GM21737 (cell line): Measurements from ENCODE around the gene POC1A.

Source experiments
- ATAC-seq: cut with Tn5 transposase; IDR thresholded peaks from one replicate; pipeline ENCODE4 v1.9.1; 2021; ENCODE audit warnings: mild to moderate bottlenecking, moderate library complexity; ENCODE audit not compliant: unreplicated experiment

The POC1A gene

DNA sequence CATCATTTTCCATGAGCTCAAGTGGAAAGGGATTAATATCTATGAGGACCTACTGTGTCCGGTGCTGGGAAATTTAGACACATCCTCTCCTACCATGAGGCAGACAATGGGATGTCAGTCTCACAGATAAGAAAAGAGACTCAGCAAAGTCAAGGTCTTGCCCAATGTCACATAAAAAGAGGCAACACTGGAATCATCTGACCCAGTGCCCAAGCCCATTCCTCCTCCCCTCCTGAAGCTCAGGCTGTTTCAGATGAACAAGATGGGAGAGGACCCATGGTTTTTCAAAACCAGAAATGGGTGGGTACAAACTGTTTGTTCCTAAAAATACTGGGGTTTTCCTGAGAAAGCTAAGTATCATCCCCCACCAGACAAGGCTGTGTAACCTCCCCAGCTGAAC is 22.2 kb downstream of the POC1A start:
- no peak for ATAC-seq

DNA sequence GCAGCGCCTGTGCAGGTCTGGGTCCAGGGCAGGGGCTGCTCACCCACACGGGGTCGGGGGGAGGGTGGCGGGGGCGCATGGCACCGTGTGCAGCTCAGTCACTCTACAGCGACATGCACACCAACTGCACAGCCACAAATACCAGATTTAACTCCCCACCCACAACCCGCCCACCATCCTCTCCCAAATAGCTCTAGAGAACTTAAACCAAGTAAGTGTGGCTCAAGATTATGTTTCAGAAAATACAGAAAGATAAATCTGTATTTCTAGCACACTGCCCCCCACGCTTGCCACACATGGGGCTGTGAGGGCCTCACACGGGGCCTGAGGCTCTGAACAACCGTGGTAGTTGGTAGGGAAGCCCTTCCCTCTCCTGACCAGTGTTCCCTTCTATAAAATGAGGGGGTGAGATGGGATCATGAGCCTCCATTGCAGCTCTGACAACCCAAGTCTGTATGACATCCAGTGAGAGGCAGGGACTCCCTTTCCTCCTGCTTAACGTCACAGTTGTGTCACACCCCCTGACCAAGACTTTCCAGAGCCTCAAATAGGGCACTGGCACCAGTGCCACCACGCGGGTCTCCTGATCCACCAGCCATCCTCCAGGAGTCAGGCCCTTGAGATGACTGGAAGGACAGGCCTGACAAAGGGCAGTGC is 23.1 kb downstream of the POC1A start:
- no peak for ATAC-seq

DNA sequence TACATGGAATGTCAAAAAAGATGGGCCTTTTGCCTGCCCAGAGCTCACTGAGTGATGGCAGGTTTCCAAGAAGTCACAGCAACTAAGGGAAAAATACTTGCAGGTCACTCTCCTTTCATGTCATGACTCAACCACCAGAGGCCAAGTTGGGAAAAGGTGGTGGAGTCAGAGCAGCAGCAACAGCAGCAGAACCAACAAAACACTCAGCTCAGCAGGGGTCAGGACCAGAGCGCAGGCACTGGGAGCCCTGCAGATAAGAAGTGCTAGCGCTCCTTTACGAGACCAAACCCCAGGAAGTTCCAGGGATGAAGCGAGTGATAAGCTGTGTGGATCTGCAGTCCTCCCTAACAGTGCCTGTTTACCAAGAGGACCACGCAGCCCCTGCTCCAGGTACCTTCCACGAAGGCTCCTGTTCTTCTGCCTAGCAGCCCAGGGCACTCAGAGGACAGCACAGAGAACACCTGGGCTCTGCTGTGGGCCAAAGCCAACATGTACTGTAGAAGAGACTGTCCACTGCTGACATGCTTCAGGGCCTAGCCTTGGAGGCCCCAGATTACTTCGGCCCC is 26.0 kb downstream of the POC1A start:
- no peak for ATAC-seq

DNA sequence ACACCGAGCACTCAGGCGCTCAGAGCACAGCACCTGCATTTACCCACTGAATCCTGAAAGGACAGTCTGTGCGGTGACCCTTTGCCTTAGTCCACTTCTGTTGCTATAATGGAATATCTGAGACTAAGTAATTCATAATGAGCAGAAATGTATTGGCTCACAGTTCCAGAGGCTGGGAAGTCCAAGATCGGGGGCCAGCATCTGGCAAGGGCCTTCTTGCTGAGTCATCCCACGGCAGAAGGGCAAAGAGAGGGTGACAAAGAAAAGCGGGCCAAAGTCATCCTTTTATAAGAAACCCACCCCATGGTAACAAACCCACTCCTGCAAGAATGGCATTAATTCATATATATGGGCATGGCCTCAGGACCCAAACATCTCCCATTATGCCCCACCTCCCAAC is 27.7 kb downstream of the POC1A start:
- ATAC-seq: no peak

DNA sequence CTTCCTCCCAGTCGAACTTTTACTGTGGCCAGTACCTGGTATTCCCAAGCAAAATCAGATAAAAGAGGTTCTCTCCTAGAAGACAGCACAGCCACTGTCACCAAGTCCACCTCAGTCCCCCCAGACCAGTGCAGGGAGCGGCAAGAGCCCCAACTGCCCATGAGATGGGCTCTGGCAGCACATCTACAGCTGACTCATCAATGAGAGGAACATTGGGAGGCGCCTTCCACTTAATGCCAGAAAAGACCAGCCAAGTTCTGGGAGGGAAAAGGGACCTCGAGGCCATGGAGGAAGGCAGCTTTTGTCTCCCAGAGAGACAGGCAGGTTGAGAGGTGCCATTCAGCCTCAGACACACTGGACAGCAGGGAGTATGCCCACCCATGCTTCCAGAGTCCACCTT is 28.2 kb downstream of the POC1A start:
- no peak for ATAC-seq

DNA sequence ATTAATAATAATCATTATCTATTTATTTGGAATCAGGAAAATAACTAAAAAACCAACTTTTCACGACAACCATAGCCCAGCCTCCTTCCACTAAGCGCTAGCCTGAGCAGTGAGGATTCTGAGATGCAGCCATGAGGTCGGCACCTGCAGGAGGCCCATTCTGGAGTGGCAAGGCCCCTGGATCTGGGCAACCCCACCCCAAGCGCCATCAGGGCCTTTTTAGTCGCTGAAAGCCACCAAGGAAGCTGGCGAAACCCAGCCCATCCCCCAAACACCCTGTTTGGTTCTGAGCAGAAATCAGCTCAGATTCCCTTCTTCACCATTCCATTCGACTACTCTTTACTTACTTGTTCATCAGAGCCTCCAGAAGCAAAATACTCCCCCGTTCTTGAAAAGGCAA is 29.5 kb downstream of the POC1A start:
- ATAC-seq: no peak

DNA sequence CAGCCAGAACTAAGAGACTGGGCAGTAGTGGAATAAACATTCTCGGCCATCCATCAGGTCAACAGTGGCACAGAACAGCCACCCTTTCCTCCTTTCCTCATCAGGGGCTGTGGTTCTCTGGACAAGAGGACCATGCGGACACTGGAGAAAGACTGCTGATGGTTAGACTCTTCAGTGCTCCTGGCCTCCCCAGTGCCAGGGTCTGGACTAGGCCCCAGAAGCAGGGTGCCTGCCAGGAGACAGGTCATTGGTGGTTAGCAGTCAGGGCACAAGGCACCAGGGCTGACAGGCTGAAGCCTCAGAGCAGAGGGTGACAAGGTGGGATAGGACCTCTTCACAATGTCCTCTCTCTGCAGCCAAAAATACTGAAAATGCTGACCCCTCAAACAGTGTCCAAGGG is 30.1 kb downstream of the POC1A start:
- ATAC-seq: no peak

DNA sequence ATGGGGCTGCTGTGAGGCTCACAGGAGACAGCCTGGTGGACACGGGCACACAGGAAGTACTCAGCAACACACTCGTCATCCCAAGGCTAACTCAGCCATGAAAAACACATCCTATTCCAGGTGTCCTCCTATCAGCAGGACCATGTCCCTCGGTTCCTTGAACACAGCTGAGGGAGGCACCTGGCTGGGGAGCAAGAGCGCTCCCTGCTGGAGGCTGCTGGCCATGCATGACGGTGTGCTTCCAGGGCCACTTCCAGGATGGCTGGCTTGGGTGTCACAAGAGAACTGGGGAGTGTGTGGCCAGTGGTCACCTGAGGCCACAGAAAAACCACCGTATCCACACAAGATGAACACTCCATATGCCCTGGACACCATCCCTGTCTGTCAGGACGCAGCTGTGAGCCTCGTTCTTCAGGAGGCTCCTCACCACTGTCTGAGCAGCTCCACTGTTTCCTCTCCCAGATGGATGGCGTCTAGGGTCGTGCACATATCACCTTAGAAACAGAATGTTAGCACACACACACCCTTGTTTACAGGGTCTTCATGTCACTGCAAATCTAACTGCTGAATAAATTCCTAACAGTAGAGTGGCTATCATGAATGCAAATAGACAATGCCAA is 31.0 kb downstream of the POC1A start:
- ATAC-seq: peak; percentile 43

DNA sequence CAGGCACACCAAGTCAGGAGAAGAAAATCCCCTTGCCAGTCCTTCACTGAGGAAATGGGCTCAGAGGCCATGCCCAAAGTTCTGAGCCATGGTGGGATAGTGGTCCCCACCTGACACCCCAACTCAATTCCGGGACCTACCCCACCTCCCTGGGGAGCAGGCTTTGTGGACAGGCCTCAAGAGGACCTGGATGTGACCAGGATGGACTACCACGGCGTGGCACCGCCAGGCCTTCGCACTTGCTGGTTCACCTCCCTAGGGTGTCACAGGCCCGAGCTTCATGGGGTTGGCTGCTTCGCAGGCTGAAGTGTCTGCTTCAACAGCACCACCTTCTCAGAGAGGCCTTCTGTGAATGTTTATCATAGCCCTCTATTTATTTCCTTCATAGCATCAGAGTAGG is 31.7 kb downstream of the POC1A start:
- no peak for ATAC-seq

DNA sequence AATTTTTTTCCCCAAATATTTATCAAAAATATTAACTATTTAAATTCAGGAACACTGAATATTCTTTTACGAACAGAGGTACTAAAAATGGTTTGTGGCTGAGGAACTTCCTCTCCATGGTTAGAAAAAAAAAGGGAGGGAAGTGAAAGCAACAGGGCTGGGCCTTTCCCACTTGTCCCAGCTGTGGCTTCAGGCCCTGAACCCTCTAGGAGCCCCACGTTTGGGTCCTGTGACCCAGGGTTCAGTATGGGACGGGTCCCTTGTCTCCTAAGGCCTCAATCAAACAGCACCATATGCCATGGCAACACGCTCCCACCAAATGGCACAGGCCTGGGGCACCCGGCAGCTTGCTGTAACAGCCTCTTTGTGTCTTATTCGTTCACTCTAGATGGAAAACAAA is 32.4 kb downstream of the POC1A start:
- no peak for ATAC-seq

DNA sequence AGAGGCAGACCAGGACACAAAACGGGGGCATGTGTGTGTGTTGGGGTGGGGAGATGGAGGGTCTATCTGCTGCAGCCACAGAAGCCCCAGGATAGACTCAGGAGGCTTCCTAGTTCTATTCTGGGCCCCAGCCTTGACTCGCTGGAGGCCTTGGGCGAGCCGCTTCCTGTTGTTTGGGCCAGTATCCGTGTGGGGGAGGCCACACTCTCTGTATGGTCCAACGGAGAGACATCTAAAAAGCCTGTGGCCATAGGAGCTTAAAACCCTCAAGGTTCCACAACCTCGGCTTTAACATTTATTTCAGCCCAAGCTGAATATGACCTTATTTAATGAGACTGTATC is 32.8 kb downstream of the POC1A start:
- peak; percentile 42 for ATAC-seq

DNA sequence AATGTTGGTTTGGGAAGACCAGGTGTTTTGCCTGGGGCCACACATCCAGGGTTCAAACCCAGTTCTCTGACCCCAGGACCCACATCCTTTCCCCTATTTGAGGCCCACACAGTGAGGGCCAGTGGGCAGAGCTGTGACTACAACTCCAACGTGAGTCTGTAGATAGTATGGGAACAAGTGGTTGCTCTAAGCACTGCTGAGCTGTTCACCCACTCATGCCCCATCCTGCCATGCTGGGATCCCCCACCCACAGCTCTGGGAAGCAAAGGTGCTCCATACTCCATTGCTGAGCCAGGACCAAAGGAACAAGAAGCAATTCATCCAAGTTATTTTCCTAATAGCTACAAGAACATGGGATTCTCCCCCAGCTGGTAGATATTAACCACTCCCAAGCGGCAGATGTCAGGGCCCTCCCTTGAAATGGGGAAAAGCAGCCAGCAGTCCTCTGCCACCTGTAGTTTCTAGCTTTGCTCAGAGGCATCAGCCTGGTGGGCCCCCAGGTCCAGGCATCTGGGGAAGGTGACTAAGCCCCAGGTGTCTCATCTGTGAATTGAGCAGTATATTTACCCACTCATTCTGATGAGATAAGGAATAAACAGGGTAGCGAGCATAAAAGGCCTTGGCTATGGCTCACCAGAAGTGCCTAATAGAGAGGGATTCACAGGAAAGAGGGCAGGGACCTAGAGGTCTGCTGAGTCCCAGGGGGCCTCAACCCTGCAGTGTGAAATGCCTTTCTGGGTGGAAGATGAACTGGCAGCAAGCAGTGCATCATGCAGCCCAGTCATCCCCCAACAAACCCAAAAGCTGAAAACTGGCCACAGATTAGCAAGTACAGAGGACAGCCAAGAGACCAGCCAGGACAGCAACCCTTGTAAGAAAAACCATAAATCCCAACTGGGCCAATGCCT is 33.4 kb downstream of the POC1A start:
- ATAC-seq: no peak

DNA sequence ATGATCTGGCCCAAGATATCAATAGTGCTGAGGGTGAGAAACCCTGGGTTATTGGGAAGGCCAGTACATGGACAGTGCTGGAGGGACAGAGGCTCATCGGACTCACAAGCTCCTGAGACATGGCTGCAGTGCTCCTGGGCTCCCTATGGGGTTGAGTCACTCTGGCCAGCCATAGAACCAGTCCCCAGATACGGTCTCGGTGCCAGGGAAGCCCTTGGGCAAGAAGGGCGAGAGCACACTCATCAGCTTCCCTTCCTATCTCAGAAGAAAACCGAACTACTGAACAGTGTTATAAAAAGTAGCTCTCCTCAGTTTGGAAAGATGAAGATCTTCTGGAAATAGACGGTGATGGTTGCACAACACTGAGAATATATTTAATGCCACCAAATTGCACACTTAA is 34.4 kb downstream of the POC1A start:
- ATAC-seq: no peak

DNA sequence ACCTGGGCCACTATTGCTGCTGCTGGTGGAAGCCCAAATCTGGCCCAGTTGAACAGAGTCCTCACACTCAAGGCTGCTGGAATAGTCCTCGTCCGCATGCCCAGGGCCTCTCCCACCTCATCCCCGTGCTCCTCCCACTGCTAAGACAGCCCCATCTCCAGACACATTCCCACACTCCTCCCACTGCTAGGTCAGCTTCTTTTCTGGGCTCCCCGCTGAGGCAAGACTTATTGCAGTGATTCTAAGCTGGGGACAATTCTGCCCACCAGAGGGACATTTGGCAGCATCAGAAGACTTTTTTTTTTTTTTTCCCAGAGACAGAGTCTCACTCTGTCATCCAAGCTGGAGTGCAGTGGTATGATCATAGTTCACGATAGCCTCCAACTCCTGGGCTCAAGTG is 35.1 kb downstream of the POC1A start:
- no peak for ATAC-seq

DNA sequence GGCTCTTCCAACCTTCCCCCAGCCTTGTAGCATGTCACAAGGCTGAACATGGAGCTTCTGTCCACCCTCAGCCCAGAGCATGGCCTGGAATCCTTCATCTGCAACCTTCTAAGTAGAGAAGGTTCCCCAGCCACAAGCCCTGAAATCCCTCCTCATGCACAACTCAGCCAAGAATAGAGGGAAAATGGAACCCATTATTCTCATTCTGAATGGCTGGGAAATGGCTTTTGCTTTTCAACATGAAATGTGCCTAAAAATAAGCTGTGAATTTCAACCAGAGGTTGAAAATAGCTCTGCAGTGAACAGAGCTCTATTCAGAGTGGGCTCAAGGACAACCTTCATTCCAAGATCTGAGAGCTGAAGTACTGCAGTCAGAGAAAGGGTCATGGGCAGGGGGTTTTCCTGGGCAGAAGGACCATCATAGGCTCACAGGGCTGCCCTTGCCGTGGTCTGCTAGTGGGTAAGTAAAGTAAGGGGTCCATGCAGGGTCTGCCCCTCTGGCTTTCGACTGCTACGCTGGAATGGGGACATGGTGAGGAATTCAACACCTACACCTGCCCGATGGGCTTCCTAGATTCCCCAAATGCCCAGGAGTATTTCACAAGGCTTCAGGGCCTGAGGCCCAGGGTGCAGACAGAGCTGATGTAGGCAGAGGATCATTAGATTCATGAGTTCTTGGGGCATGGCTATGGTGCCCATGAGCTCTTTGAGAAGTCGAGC is 35.9 kb downstream of the POC1A start:
- no peak for ATAC-seq

DNA sequence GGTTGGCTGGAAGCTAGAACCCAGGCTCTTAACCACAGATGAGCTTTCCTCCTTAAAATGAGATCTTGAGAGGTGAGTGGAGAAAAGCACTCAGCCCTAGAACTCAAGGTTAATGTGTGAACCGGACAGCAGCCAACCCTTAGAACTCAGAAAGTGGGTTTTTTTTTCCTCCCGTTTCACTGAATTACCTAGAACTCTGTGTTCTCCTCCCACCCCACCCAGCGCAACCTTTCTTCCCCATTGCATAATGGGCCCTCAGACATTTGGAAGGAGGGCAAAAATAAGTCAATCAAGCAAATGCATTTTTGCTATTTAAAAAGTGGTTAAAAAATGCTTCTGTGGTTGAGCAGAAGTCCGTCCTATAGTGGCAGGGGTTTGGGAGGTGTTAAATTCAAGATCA is 36.7 kb downstream of the POC1A start:
- ATAC-seq: no peak

DNA sequence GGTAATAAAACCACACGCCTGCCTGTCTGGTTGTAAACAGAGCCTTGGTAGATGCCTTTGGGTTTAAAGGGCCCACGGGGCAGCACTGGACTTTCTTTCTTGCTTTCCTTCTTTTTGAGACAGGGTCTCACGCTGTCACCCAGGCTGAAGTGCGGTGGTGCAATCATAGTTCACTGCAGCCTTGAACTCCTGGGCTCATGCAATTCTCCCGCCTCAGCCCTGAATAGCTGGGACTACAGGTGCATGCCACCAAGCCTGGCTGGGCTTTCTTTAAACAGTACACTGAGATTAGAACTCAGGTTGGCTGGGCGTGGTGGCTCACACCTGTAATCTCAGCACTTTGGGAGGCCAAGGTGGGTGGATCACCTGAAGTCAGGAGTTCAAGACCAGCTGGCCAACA is 42.2 kb downstream of the POC1A start:
- ATAC-seq: no peak

DNA sequence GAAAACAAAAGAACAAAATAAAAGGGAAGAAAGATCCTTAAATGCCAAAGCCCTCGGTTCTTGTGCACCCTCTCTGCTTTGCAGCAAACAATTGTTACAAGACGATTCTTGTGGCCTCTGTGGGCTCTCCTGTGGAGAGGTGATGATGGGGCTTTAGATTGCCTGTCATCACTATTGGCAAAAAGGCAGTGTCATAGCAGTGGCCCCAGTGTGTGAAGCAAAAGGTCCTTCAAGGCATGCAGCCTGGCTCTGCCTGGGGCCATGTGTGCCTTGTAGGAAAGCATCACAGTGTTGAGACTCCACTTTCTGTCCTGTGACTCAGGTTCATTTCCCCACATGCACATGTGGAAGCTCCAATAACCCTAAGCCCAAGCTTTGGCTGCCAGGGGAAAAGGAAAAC is 43.7 kb downstream of the POC1A start:
- ATAC-seq: no peak

DNA sequence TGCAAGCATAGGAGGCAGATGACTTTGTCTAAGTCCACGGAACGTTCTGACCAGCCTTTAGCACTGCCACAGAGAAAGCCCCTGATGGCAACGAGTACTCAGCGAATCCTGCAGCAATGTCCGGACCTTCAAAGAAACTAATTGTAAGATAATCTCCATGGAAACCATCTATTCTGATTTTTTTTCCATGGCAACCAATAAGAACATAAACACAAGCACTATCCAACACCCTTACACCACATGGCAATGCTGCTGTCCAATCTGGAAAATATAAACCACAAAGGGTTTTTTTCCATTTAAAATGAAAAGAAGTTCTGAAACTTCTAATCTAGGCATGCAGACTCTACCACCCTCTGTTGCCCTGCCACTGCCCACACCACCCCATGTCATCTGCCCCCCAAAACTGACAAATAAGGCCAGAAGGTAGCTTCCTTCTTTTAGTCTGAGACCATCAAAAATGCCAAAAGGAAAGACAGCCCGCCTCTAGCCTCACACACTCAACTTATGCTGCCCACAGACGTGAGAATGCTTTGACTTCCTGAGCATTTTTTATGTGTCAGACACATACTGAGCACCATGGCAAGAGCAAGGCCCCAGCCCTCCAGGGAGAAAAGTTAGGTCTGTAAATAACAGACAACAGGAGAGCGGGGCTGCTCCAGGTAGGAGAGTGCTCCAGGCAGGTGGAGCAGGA is 44.5 kb downstream of the POC1A start:
- no peak for ATAC-seq
